Skeletal muscle satellite cell (primary cell): Measurements from ENCODE around the gene TAF4. TPM values are rescaled to one million over a fixed set of nuclear protein-coding genes. Genes with fewer than 3 reads are reported as not detected.

ENCODE experiments used
- small RNA-seq: library from RNA; depleted of rRNA; stranded (forward); fragments of <200 nt; gene quantifications from one replicate; pipeline ENCODE3, GENCODE V24; 2012

The TAF4 gene

Small RNAs within 50 kb of the gene (small RNA-seq; reads per million reads assigned to genes)
- not detected for gene MIR3195
